Osteoblast (primary cell): ENCODE data around the gene CCDC85B. TPM values are rescaled to one million over a fixed set of nuclear protein-coding genes. Genes with fewer than 3 reads are reported as not detected.
A peak's percentile ranks its signal among the peaks of the same experiment; 100 is the strongest.

Experiments used
- DNase-seq: peaks from one replicate; pipeline ENCODE4 v3.0.0; 2011; ENCODE audit warnings: low spot score, mixed read lengths; ENCODE audit not compliant: insufficient read length; ENCODE audit errors: missing footprints
- H2AFZ ChIP-seq: 2 replicates; pipeline ENCODE4 v1.6.0; 2011; ENCODE audit warnings: mild to moderate bottlenecking, low read length
- H3K27ac ChIP-seq: 2 replicates; pipeline ENCODE4 v1.5.1; 2011; ENCODE audit warnings: mild to moderate bottlenecking, low read depth, low read length, moderate library complexity
- H3K27me3 ChIP-seq: 2 replicates; pipeline ENCODE4 v1.6.0; 2012; ENCODE audit warnings: mild to moderate bottlenecking, control low read depth, inconsistent platforms, low read length, moderate library complexity; ENCODE audit not compliant: insufficient read depth
- H3K36me3 ChIP-seq: 2 replicates; pipeline ENCODE4 v1.5.1; 2011; ENCODE audit warnings: mild to moderate bottlenecking, low read length, control low read depth, moderate library complexity; ENCODE audit not compliant: insufficient read depth
- H3K4me1 ChIP-seq: 2 replicates; pipeline ENCODE4 v1.5.1; 2011; ENCODE audit warnings: mild to moderate bottlenecking, low read length, control low read depth, moderate library complexity; ENCODE audit not compliant: insufficient read depth
- H3K4me2 ChIP-seq: 2 replicates; pipeline ENCODE4 v1.6.0; 2011; ENCODE audit warnings: mild to moderate bottlenecking, low read length; ENCODE audit not compliant: insufficient read depth
- H3K4me3 ChIP-seq: fragments of 200-600 bp; sonication (generic); 3 replicates; pipeline ENCODE4 v1.5.1; 2012; ENCODE audit warnings: mild to moderate bottlenecking, low read length, inconsistent platforms; ENCODE audit not compliant: insufficient read depth
- H3K79me2 ChIP-seq: 2 replicates; pipeline ENCODE4 v1.6.0; 2012; ENCODE audit warnings: mild to moderate bottlenecking, low read length, control low read depth, inconsistent platforms; ENCODE audit not compliant: insufficient read depth
- H3K9me3 ChIP-seq: 2 replicates; pipeline ENCODE4 v1.5.1; 2011; ENCODE audit warnings: low read depth, low read length, control low read depth
- H4K20me1 ChIP-seq: 2 replicates; pipeline ENCODE4 v1.6.0; 2012; ENCODE audit warnings: mild to moderate bottlenecking, low read length, control low read depth; ENCODE audit not compliant: insufficient read depth
- CTCF ChIP-seq: IDR thresholded peaks from 2 replicates; pipeline ENCODE4 v1.5.1; 2011; ENCODE audit warnings: mild to moderate bottlenecking, low read depth, low read length, moderate library complexity; ENCODE audit errors: extremely low read depth
- total RNA-seq: library from RNA; depleted of rRNA; stranded (reverse); fragments of >200 nt; gene quantifications from 2 replicates; pipeline ENCODE4 v1.2.3, GENCODE V29; 2012

CCDC85B gene
- total RNA-seq, 1 donor = 47.0 TPM

GRCh38 chr11:65872586-65873317 lies 17.7 kb upstream of the CCDC85B start, which contains the start of gene EFEMP2:
EFEMP2 (minus strand) TSS chr11:65872800; CDS start chr11:65872354, 446 bp downstream.
- DNase-seq = peak; percentile 96
- peak within 1 kb of the TSS; percentile 81 for H3K4me3 ChIP-seq
- H2AFZ ChIP-seq = peak within 1 kb of the TSS; percentile 72
- H3K27ac ChIP-seq = peak within 1 kb of the TSS; percentile 80
- no peaks in the 10 kb centered on the region for H3K27me3 ChIP-seq
- peaks cover 17% of the 10 kb centered on the region for H4K20me1 ChIP-seq
- H3K36me3 ChIP-seq = peaks cover 35% of the 10 kb centered on the region
- peaks cover 20% of the 10 kb centered on the region for H3K4me1 ChIP-seq
- H3K4me2 ChIP-seq = peak within 1 kb of the TSS; percentile 94
- H3K79me2 ChIP-seq = peaks cover 43% of the 10 kb centered on the region
- TF ChIP-seq CTCF = no peak
- no peaks in the 10 kb centered on the region for H3K9me3 ChIP-seq

GRCh38 chr11:65873318-65874156 lies 16.9 kb upstream of the CCDC85B start:
- H2AFZ ChIP-seq = peak overlapping the region; percentile 72
- peak overlapping the region; percentile 94 for H3K4me2 ChIP-seq
- no peak for TF ChIP-seq CTCF
- peaks cover 11% of the 10 kb centered on the region for H4K20me1 ChIP-seq
- no peaks in the 10 kb centered on the region for H3K27me3 ChIP-seq
- DNase-seq = peak; percentile 99
- H3K4me1 ChIP-seq = peaks cover 20% of the 10 kb centered on the region
- peak overlapping the region; percentile 81 for H3K4me3 ChIP-seq
- peaks cover 27% of the 10 kb centered on the region for H3K36me3 ChIP-seq
- H3K79me2 ChIP-seq = peaks cover 37% of the 10 kb centered on the region
- no peaks in the 10 kb centered on the region for H3K9me3 ChIP-seq
- peak overlapping the region; percentile 80 for H3K27ac ChIP-seq

- H3K4me2 ChIP-seq = no peak within 1 kb of the TSS
- H3K27me3 ChIP-seq = no peaks in the 10 kb centered on the region
- peaks cover 3% of the 10 kb centered on the region for H3K4me1 ChIP-seq
- H3K36me3 ChIP-seq = peaks cover 26% of the 10 kb centered on the region
- H3K4me3 ChIP-seq = no peak within 1 kb of the TSS
- peaks cover 12% of the 10 kb centered on the region for H4K20me1 ChIP-seq
- peaks cover 10% of the 10 kb centered on the region for H3K79me2 ChIP-seq
- H2AFZ ChIP-seq = no peak within 1 kb of the TSS
- DNase-seq = peak; percentile 42
- H3K27ac ChIP-seq = no peak within 1 kb of the TSS
- H3K9me3 ChIP-seq = no peaks in the 10 kb centered on the region
- no peak for TF ChIP-seq CTCF
These were observed 10.9 kb upstream of the CCDC85B start, which contains the start of gene CTSW for GRCh38 chr11:65879617-65880016. CTSW (plus strand) TSS chr11:65879837; CDS start chr11:65879855, 18 bp downstream.

GRCh38 chr11:65880027-65880426 lies 10.4 kb upstream of the CCDC85B start:
- H3K4me2 ChIP-seq = no peak overlapping the region
- DNase-seq = no peak
- peaks cover 14% of the 10 kb centered on the region for H3K79me2 ChIP-seq
- H3K9me3 ChIP-seq = no peaks in the 10 kb centered on the region
- H3K27me3 ChIP-seq = no peaks in the 10 kb centered on the region
- no peak overlapping the region for H2AFZ ChIP-seq
- H3K27ac ChIP-seq = no peak overlapping the region
- no peak overlapping the region for H3K4me3 ChIP-seq
- peaks cover 3% of the 10 kb centered on the region for H3K4me1 ChIP-seq
- TF ChIP-seq CTCF = no peak
- peaks cover 30% of the 10 kb centered on the region for H3K36me3 ChIP-seq
- peaks cover 16% of the 10 kb centered on the region for H4K20me1 ChIP-seq
